ENCODE results near the gene ZBTB33.

The ZBTB33 gene

GRCh38 chrX:120262859-120263708, 12.5 kb downstream of the ZBTB33 start:
- DNase-seq (ENCODE audit: low read depth in 2 of 2), result no peak

- DNase-seq (ENCODE audit: low read depth in 2 of 2), result no peak
These were observed 13.7 kb downstream of the ZBTB33 start for GRCh38 chrX:120264341-120264740.

GRCh38 chrX:120269373-120270035, 18.9 kb downstream of the ZBTB33 start:
- no peak for DNase-seq (ENCODE audit: low read depth in 2 of 2)

GRCh38 chrX:120270567-120270966, 20.0 kb downstream of the ZBTB33 start:
- DNase-seq (ENCODE audit: low read depth in 2 of 2), result no peak

GRCh38 chrX:120271218-120271617, 20.6 kb downstream of the ZBTB33 start:
- no peak for DNase-seq (ENCODE audit: low read depth in 2 of 2)

GRCh38 chrX:120274145-120274544, 23.5 kb downstream of the ZBTB33 start:
- DNase-seq (ENCODE audit: low read depth in 2 of 2), result no peak

GRCh38 chrX:120274958-120275357, 24.3 kb downstream of the ZBTB33 start:
- DNase-seq (ENCODE audit: low read depth in 2 of 2), result no peak

- DNase-seq (ENCODE audit: low read depth in 2 of 2), result no peak
These were observed 30.5 kb downstream of the ZBTB33 start for GRCh38 chrX:120281021-120281624.

GRCh38 chrX:120281761-120282160, 31.1 kb downstream of the ZBTB33 start:
- DNase-seq (ENCODE audit: low read depth in 2 of 2), result no peak

- DNase-seq (ENCODE audit: low read depth in 2 of 2), result no peak
These were observed 32.1 kb downstream of the ZBTB33 start for GRCh38 chrX:120282697-120283096.

- DNase-seq (ENCODE audit: low read depth in 2 of 2), result no peak
These were observed 36.3 kb downstream of the ZBTB33 start for GRCh38 chrX:120286733-120287512.

- DNase-seq (ENCODE audit: low read depth in 2 of 2), result no peak
These were observed 37.0 kb downstream of the ZBTB33 start for GRCh38 chrX:120287513-120288112.

GRCh38 chrX:120290107-120290506, 39.5 kb downstream of the ZBTB33 start:
- DNase-seq (ENCODE audit: low read depth in 2 of 2), result no peak

GRCh38 chrX:120291211-120291610, 40.6 kb downstream of the ZBTB33 start:
- no peak for DNase-seq (ENCODE audit: low read depth in 2 of 2)

- DNase-seq (ENCODE audit: low read depth in 2 of 2), result no peak
These were observed 42.4 kb downstream of the ZBTB33 start for GRCh38 chrX:120293015-120293414.

- DNase-seq (ENCODE audit: low read depth in 2 of 2), result no peak
These were observed 44.0 kb downstream of the ZBTB33 start for GRCh38 chrX:120294651-120295050.

GRCh38 chrX:120297923-120298322, 47.3 kb downstream of the ZBTB33 start:
- no peak for DNase-seq (ENCODE audit: low read depth in 2 of 2)

GRCh38 chrX:120299928-120300327, 49.3 kb downstream of the ZBTB33 start:
- no peak for DNase-seq (ENCODE audit: low read depth in 2 of 2)

GRCh38 chrX:120301497-120301896, 50.9 kb downstream of the ZBTB33 start:
- DNase-seq (ENCODE audit: low read depth in 2 of 2), result no peak

- no peak for DNase-seq (ENCODE audit: low read depth in 2 of 2)
These were observed 51.3 kb downstream of the ZBTB33 start for GRCh38 chrX:120301960-120302359.

GRCh38 chrX:120302434-120302833, 51.8 kb downstream of the ZBTB33 start:
- DNase-seq (ENCODE audit: low read depth in 2 of 2), result no peak

- no peak for DNase-seq (ENCODE audit: low read depth in 2 of 2)
These were observed 53.6 kb downstream of the ZBTB33 start for GRCh38 chrX:120304256-120304655.
